GM21515 (cell line): ENCODE results near the gene ZNF786.
"Not testable (repeated sequence)": the region's sequence is repeated elsewhere in the genome, so short reads cannot be mapped to it uniquely, and the experiment has no call there.

ENCODE experiments used
- ATAC-seq: cut with Tn5 transposase; IDR thresholded peaks from one replicate; pipeline ENCODE4 v1.9.1; 2021; ENCODE audit not compliant: unreplicated experiment

ZNF786 gene

GRCh38 chr7:149081914-149082313 is 8.6 kb downstream of the ZNF786 start:
- no peak for ATAC-seq

GRCh38 chr7:149077594-149077993 is 12.9 kb downstream of the ZNF786 start:
- ATAC-seq = no peak

- no peak for ATAC-seq
These were observed 15.2 kb downstream of the ZNF786 start for GRCh38 chr7:149075286-149075685.

GRCh38 chr7:149074116-149074885 is 16.2 kb downstream of the ZNF786 start:
- ATAC-seq = no peak

- no peak for ATAC-seq
These were observed 18.1 kb downstream of the ZNF786 start for GRCh38 chr7:149072438-149072775.

GRCh38 chr7:149071641-149072437 is 18.7 kb downstream of the ZNF786 start:
- peak; percentile 68 for ATAC-seq

GRCh38 chr7:149071182-149071635 is 19.3 kb downstream of the ZNF786 start:
- no peak for ATAC-seq

GRCh38 chr7:149070372-149071125 is 20.0 kb downstream of the ZNF786 start:
- no peak for ATAC-seq

GRCh38 chr7:149067869-149068268 is 22.6 kb downstream of the ZNF786 start:
- ATAC-seq = no peak

GRCh38 chr7:149063476-149063875 is 27.0 kb downstream of the ZNF786 start:
- no peak for ATAC-seq

GRCh38 chr7:149062217-149062899 is 28.2 kb downstream of the ZNF786 start:
- ATAC-seq = not testable (repeated sequence)

GRCh38 chr7:149060156-149060555 is 30.4 kb downstream of the ZNF786 start:
- ATAC-seq = no peak

GRCh38 chr7:149053885-149054284 is 36.6 kb downstream of the ZNF786 start:
- ATAC-seq = no peak

- no peak for ATAC-seq
These were observed 37.1 kb downstream of the ZNF786 start for GRCh38 chr7:149053384-149053783.

GRCh38 chr7:149050941-149051340 is 39.6 kb downstream of the ZNF786 start:
- ATAC-seq = no peak

- no peak for ATAC-seq
These were observed 41.7 kb downstream of the ZNF786 start for GRCh38 chr7:149048805-149049204.

- ATAC-seq = no peak
These were observed 44.1 kb downstream of the ZNF786 start for GRCh38 chr7:149046416-149046815.

- no peak for ATAC-seq
These were observed 46.6 kb downstream of the ZNF786 start for GRCh38 chr7:149043936-149044335.

GRCh38 chr7:149041350-149041749 is 49.2 kb downstream of the ZNF786 start:
- ATAC-seq = no peak

- not testable (repeated sequence) for ATAC-seq
These were observed 51.9 kb downstream of the ZNF786 start for GRCh38 chr7:149038641-149039040.

GRCh38 chr7:149036676-149037075 is 53.8 kb downstream of the ZNF786 start:
- no peak for ATAC-seq
